GM10266 (cell line): ENCODE measurements around the gene PNKD.

ENCODE experiments used
- DNase-seq: peaks from one replicate; pipeline ENCODE4 v3.0.0; 2012; ENCODE audit errors: extremely low spot score
- TF ChIP-seq, protein P1 (sequence below): IDR thresholded peaks from 2 replicates; pipeline ENCODE4 v1.5.1; 2012; ENCODE audit warnings: mild to moderate bottlenecking, low read depth; ENCODE audit not compliant: control insufficient read depth, insufficient read depth; ENCODE audit errors: missing control alignments

PNKD gene

DNA sequence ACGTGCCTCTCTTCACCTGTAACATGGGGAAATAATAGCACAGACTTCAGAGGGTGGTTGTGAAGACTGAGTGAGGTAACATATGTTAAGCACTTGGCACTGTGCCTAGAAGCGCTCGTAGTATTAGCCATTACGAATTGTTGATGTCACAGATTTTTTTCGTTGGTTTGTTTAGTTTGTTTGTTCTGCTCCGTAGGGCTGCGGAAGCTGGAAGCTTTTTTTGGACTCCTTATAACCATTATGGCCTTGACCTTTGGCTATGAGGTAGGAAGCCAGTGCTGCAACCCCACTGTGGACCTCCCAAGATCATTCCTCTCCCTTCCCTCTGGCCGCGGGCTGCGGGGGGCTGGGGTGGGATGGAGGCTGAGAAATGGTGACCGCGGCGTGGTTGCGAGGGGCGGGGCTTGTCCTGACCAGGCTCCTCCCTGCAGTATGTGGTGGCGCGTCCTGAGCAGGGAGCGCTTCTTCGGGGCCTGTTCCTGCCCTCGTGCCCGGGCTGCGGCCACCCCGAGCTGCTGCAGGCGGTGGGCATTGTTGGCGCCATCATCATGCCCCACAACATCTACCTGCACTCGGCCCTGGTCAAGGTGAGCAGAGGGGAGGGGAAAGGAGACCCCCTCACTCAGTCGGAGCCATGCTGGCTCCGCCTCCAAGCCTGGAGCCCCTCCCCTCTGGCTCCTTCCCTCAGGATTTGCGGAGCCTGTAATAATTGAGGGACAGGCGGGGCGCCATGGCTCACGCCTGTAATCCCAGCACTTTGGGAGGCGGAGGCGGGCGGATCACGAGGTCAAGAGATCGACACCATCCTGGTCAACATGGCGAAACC is 117.3 kb downstream of the PNKD start:
- TF ChIP-seq, protein P1, sequence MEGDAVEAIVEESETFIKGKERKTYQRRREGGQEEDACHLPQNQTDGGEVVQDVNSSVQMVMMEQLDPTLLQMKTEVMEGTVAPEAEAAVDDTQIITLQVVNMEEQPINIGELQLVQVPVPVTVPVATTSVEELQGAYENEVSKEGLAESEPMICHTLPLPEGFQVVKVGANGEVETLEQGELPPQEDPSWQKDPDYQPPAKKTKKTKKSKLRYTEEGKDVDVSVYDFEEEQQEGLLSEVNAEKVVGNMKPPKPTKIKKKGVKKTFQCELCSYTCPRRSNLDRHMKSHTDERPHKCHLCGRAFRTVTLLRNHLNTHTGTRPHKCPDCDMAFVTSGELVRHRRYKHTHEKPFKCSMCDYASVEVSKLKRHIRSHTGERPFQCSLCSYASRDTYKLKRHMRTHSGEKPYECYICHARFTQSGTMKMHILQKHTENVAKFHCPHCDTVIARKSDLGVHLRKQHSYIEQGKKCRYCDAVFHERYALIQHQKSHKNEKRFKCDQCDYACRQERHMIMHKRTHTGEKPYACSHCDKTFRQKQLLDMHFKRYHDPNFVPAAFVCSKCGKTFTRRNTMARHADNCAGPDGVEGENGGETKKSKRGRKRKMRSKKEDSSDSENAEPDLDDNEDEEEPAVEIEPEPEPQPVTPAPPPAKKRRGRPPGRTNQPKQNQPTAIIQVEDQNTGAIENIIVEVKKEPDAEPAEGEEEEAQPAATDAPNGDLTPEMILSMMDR, result no peak

DNA sequence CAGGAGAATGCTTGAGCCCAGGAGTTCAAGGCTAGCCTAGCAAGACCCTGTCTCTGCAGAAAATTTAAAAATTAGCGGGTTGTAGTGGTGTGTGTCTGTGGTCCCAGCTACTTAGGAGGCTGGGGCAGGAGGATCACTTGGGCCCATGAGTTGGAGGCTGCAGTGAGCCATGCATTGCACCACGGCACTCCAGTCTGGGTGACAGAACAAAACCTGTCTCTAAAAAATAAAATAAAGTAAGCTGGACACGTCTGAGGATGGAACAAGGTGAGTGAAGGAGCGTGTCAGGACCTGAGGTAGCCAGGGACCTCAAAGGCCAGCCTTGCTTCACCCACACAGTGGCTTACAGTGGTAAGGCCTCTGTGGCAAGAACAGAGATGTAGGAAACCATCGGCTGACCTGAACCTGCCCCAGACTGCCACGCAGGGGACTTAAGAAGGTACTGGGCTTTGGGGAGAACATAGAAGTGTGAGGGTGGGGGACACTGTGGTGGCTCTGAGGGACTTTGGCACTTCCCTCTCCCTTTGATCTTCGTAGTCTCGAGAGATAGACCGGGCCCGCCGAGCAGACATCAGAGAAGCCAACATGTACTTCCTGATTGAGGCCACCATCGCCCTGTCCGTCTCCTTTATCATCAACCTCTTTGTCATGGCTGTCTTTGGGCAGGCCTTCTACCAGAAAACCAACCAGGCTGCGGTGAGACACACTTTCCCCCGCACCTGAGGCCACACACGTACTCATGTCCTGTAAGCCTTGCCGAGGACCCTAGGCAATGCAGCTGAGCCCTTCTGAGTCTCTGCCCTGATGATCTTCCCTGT is 119.2 kb downstream of the PNKD start:
- TF ChIP-seq, protein P1, result no peak
- no peak for DNase-seq

More for the DNA sequence above, 117.3 kb downstream of the PNKD start:
- no peak for DNase-seq

DNA sequence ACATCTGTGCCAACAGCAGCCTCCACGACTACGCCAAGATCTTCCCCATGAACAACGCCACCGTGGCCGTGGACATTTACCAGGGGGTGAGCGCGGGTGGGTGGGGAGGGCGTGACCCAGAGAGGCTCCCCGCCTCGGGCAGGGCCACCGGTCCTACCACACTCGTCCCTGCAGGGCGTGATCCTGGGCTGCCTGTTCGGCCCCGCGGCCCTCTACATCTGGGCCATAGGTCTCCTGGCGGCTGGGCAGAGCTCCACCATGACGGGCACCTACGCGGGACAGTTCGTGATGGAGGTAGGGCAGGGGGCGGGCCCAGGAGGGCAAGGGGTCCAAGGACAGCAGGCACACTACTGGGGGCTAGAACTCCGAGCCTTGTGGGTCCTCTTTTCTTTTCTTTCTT is 120.9 kb downstream of the PNKD start:
- no peak for DNase-seq
- TF ChIP-seq, protein P1, result no peak

DNA sequence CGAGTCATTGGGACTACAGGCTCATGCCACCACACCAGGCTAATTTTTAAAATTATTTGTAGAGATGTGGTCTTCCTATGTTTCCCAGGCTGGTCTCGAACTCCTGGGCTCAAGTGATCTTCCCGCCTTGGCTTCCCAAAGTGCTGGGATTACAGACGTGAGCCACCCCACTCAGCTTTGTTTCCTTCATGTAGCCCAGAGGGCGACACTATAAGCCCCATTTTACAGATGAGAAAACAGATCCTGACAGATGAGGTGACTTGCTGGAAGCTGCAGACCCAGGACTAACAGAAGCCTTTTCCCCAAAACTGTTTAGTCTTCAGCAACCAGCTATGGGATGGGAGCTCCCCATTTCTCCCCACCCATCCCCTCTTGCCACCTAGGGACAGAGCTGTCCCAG is 122.1 kb downstream of the PNKD start:
- DNase-seq, result no peak
- TF ChIP-seq, protein P1, result no peak

DNA sequence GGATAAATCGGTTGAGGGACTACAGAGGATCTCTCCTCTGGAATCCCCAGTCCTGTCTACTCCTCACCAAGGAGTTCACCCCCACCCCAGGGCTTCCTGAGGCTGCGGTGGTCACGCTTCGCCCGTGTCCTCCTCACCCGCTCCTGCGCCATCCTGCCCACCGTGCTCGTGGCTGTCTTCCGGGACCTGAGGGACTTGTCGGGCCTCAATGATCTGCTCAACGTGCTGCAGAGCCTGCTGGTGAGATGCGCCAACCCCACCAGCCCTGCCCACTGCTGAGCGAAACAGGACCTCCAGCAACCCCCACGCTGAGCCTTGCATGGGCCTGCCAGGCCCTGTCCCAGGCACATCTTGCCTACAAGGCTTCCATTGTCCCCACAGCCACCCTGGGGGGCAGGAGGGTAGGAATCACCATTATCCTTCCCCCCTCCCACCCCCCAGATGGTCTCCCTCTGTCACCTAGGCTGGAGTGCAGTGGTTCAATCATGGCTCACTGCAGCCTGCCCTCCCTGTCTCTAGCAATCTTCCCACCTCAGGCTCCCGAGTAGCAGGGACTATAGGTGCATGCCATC is 122.7 kb downstream of the PNKD start:
- DNase-seq, result no peak
- TF ChIP-seq, protein P1, result no peak

DNA sequence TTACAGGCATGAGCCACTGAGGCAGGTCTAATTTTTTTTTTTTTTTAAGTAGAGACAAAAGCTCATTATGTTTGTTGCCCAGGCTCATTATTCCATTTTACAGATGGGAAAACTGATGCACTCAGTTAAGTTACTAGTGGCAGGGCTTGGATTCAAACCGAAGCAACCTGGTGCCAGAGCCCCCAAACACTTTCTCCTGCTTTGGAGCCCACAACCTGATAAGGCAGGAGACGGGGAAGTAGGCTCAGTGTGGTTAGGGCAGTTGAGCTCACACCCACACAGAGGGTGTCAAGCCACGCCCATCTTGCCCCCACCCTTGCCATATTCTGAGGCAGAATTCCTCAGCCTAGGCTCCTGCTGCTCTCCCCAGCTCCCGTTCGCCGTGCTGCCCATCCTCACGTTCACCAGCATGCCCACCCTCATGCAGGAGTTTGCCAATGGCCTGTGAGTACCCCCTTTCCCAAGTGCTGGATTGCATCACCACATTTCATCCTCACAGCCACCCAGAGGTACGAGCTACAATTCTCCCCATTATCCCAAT is 123.5 kb downstream of the PNKD start:
- no peak for DNase-seq
- TF ChIP-seq, protein P1, result no peak
